HepG2 (cell line): ENCODE results near the gene ZKSCAN2. TPM values are rescaled to one million over a fixed set of nuclear protein-coding genes. Genes with fewer than 3 reads are reported as not detected.
A peak's percentile ranks its signal among the peaks of the same experiment; 100 is the strongest.

Source experiments
- ATAC-seq: fragments of 200-7000 bp; cut with Tn5 transposase; 3 replicates; pipeline ENCODE4 v1.9.1; 2020; ENCODE audit warnings: mild to moderate bottlenecking, moderate library complexity
- BruUV-seq: library from RNA; stranded (reverse); fragments of 400-500 nt; replicated peaks from 2 replicates; lab custom pipeline; 2021; lab: Mats Ljungman, UMichigan
- CTCF ChIA-PET: fragments of 300-600 bp; formaldehyde crosslinking; extraction: SDS; loops from one replicate; lab custom pipeline; 2021; ENCODE audit warnings: low total read pairs, inconsistent platforms, low intra/inter-chr PET ratio; lab: Yijun Ruan, JAX
- POLR2A ChIA-PET: fragments of 350-600 bp; sonication (Branson Sonifier 250); formaldehyde crosslinking; loops from one replicate; lab custom pipeline; 2020; ENCODE audit warnings: antibody characterized with exemption, inconsistent platforms; lab: Yijun Ruan, JAX
- DNase-seq: peaks from one replicate; pipeline ENCODE4 v3.0.0-alpha.2; 2015; ENCODE audit warnings: low spot score
- FAIRE-seq: peaks from 3 replicates; lab custom pipeline; 2011; peaks lifted over from hg19 to GRCh38; lab: Jason Lieb, UNC
- H2AFZ ChIP-seq: one replicate; pipeline ENCODE4 v1.6.1; 2011; ENCODE audit warnings: low read length, inconsistent platforms
- H3K27ac ChIP-seq: fragments of 300-600 bp; 3 replicates; pipeline ENCODE4 v1.8.0; 2011; ENCODE audit warnings: mixed run types, mild to moderate bottlenecking, mixed read lengths, low read length, inconsistent platforms; ENCODE audit not compliant: insufficient read depth; ENCODE audit errors: extremely low read length
- H3K27me3 ChIP-seq, 2 experiments: fragments of 200-600 bp in 1 of 2; 2 replicates in 1 of 2; 3 replicates in 1 of 2; pipeline versions ENCODE4 v1.6.0 to v1.8.0; 2011; ENCODE audit warnings: low read length in 2 of 2, mild to moderate bottlenecking in 2 of 2, moderate library complexity in 2 of 2, inconsistent platforms in 1 of 2; ENCODE audit not compliant: insufficient read depth in 2 of 2, control insufficient read depth in 1 of 2
- H3K36me3 ChIP-seq, 2 experiments: fragments of 200-600 bp in 1 of 2; replicated peaks in 1 of 2; 2 replicates in 1 of 2; 3 replicates in 1 of 2; pipeline versions ENCODE4 v1.5.1 to v1.8.0; 2011; ENCODE audit warnings: low read length in 2 of 2, inconsistent platforms in 1 of 2; ENCODE audit not compliant: insufficient read depth in 2 of 2, control insufficient read depth in 1 of 2
- H3K4me1 ChIP-seq: 2 replicates; pipeline ENCODE4 v1.5.1; 2012; ENCODE audit warnings: low read length, inconsistent platforms; ENCODE audit not compliant: insufficient read depth
- H3K4me2 ChIP-seq: 2 replicates; pipeline ENCODE4 v1.6.0; 2011; ENCODE audit warnings: low read depth, low read length, inconsistent platforms
- H3K4me3 ChIP-seq, 3 experiments: fragments of 200-600 bp in 1 of 3; sonication (generic), shearing (Covaris generic) in 1 of 3; replicated peaks in 1 of 3; 2 replicates each; pipeline ENCODE4 v1.5.1; 2011 to 2016; ENCODE audit warnings: low read length in 3 of 3, inconsistent platforms in 2 of 3, low read depth in 2 of 3, mild to moderate bottlenecking in 2 of 3, control low read depth in 1 of 3, mixed read lengths in 1 of 3; ENCODE audit not compliant: insufficient read depth in 1 of 3
- H3K79me2 ChIP-seq: one replicate; pipeline ENCODE4 v1.6.1; 2011; ENCODE audit warnings: low read length, inconsistent platforms; ENCODE audit not compliant: insufficient read depth
- H3K9ac ChIP-seq: 2 replicates; pipeline ENCODE4 v1.6.0; 2011; ENCODE audit warnings: mild to moderate bottlenecking, low read depth, low read length, inconsistent platforms; ENCODE audit not compliant: insufficient read depth
- H3K9me3 ChIP-seq: 2 replicates; pipeline ENCODE4 v1.5.1; 2012; ENCODE audit warnings: mild to moderate bottlenecking, low read length
- H4K20me1 ChIP-seq: 2 replicates; pipeline ENCODE4 v1.6.0; 2011; ENCODE audit warnings: inconsistent platforms, mild to moderate bottlenecking, low read length, moderate library complexity; ENCODE audit not compliant: insufficient read depth
- HNRNPK ChIP-seq: fragments of 200-400 bp; formaldehyde crosslinking; IDR thresholded peaks from 2 replicates; pipeline ENCODE4 v1.6.1; 2018; ENCODE audit warnings: low read length, low read depth, moderate library complexity, mild to moderate bottlenecking; ENCODE audit not compliant: poor library complexity, severe bottlenecking
- MIXL1 ChIP-seq: IDR thresholded peaks from 2 replicates; pipeline ENCODE4 v1.6.1; 2016
- NR2F1 ChIP-seq, 2 experiments: fragments of 450-650 bp in 1 of 2; formaldehyde crosslinking in 1 of 2; IDR thresholded peaks; 2 replicates each; pipeline versions ENCODE4 v1.5.0 to v1.6.1; 2016 to 2020; ENCODE audit warnings: mild to moderate bottlenecking in 1 of 2, missing compliant biosample characterization in 1 of 2, missing genetic modification reagents in 1 of 2, moderate library complexity in 1 of 2
- PCBP2 ChIP-seq: fragments of 200-400 bp; formaldehyde crosslinking; optimal IDR thresholded peaks from 2 replicates; pipeline ENCODE3; 2018; ENCODE audit warnings: low read length, low read depth; ENCODE audit not compliant: poor library complexity, severe bottlenecking
- SYNCRIP ChIP-seq: fragments of 200-400 bp; formaldehyde crosslinking; IDR thresholded peaks from 2 replicates; pipeline ENCODE4 v1.6.1; 2018; ENCODE audit warnings: mild to moderate bottlenecking, low read depth, low read length; ENCODE audit not compliant: insufficient read depth
- ZFP41 ChIP-seq: sonication (generic); formaldehyde crosslinking; IDR thresholded peaks from 2 replicates; pipeline ENCODE4 v1.4.0; 2020; ENCODE audit warnings: mild to moderate bottlenecking, missing genetic modification reagents, borderline replicate concordance
- WGBS: methylation state at CpG from one replicate; pipeline ENCODE4 v1.1.6; 2017; ENCODE audit warnings: low lambda C conversion rate; 5-methylcytosine and 5-hydroxymethylcytosine counted together
- in situ Hi-C: cut with HindIII; loops from 2 replicates; pipeline ENCODE4 v1.10.0; 2017; ENCODE audit warnings: low pct_unique_long_range_greater_than_20kb; ENCODE audit not compliant: extremely low pct_ligation_motif_present
- intact Hi-C: fragments of 100-400 bp; cut with micrococcal nuclease; formaldehyde crosslinking; loops from one replicate; pipeline ENCODE4 v1.10.0; 2022; ENCODE audit not compliant: unreplicated experiment
- polyA plus RNA-seq, 8 experiments: library from polyadenylated mRNA; depleted of rRNA in 3 of 8; stranded (reverse) in 7 of 8; unstranded in 1 of 8; fragments of >200 nt; fragmentation: Illumina TruSeq in 4 of 8; extraction: Trizol in 4 of 8; gene quantifications; 2 replicates each; pipeline versions ENCODE4 v1.2.1 to v1.2.3, GENCODE V29; 2011 to 2016; ENCODE audit warnings: low read depth in 4 of 8, missing spikeins in 1 of 8, mixed read lengths in 1 of 8; ENCODE audit not compliant: insufficient read depth in 1 of 8
- total RNA-seq, 5 experiments: library from RNA; depleted of rRNA; stranded (reverse); fragments of >200 nt; fragmentation: Illumina TruSeq; extraction: Trizol; gene quantifications; 2 replicates each; pipeline ENCODE4 v1.2.3, GENCODE V29; 2016; ENCODE audit warnings: low read depth in 1 of 5
- TF ChIP-seq, protein P1 (sequence below): IDR thresholded peaks from 2 replicates; pipeline ENCODE4 v1.6.1; 2016; ENCODE audit warnings: low read depth, control low read depth
- TF ChIP-seq, protein P2 (sequence below): sonication (generic); formaldehyde crosslinking; IDR thresholded peaks from 2 replicates; pipeline ENCODE4 v1.5.1; 2020; ENCODE audit warnings: missing genetic modification reagents, mild to moderate bottlenecking, borderline replicate concordance
- TF ChIP-seq, protein P3 (sequence below): sonication (generic); formaldehyde crosslinking; IDR thresholded peaks from 2 replicates; pipeline ENCODE4 v1.4.0; 2020; ENCODE audit warnings: missing genetic modification reagents

Gene ZKSCAN2
- total and polyA plus RNA-seq, 2 of the 13 experiments (the other 11 are each of a cell fraction or from before 2014, with no cell fraction given), result 4.2 to 11.1 TPM

DNA sequence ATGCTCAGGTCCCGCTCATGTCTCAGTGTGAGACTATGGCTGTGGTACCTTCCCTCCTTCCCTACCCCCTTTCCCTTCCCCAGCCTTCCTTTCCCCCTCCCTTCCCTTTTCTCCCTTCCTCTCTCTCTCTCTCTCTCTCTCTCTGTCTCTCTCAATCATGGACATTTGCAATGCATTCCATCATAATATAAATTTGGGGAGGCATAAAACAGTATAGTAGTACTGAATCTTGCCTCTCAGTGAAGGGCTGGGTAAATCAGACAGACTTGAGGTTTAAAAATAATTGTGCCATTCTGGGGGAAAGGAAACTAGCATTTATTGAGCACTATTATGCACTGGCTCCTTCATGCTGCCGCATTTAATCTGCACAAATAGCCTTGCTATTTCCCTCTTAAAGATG lies 4.3 kb downstream of the ZKSCAN2 start:
- H3K36me3 ChIP-seq, result peaks cover 21 to 45% of the 10 kb centered on the region in 2 experiments
- no peak overlapping the region for H3K4me3 ChIP-seq
- H3K27me3 ChIP-seq, result no peaks in the 10 kb centered on the region; a peak in 1 of 5 replicates
- peaks cover 29% of the 10 kb centered on the region for H3K79me2 ChIP-seq
- DNase-seq, result no peak
- no peak for ATAC-seq
- no peak overlapping the region for H3K27ac ChIP-seq
- no peaks in the 10 kb centered on the region for H3K9me3 ChIP-seq
- TF ChIP-seq PCBP2, result peak; percentile 50
- TF ChIP-seq MIXL1 (CRISPR knock-in tag), result no peak
- TF ChIP-seq, protein P1, sequence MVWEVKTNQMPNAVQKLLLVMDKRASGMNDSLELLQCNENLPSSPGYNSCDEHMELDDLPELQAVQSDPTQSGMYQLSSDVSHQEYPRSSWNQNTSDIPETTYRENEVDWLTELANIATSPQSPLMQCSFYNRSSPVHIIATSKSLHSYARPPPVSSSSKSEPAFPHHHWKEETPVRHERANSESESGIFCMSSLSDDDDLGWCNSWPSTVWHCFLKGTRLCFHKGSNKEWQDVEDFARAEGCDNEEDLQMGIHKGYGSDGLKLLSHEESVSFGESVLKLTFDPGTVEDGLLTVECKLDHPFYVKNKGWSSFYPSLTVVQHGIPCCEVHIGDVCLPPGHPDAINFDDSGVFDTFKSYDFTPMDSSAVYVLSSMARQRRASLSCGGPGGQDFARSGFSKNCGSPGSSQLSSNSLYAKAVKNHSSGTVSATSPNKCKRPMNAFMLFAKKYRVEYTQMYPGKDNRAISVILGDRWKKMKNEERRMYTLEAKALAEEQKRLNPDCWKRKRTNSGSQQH (CRISPR knock-in tag), result no peak
- TF ChIP-seq, protein P2, sequence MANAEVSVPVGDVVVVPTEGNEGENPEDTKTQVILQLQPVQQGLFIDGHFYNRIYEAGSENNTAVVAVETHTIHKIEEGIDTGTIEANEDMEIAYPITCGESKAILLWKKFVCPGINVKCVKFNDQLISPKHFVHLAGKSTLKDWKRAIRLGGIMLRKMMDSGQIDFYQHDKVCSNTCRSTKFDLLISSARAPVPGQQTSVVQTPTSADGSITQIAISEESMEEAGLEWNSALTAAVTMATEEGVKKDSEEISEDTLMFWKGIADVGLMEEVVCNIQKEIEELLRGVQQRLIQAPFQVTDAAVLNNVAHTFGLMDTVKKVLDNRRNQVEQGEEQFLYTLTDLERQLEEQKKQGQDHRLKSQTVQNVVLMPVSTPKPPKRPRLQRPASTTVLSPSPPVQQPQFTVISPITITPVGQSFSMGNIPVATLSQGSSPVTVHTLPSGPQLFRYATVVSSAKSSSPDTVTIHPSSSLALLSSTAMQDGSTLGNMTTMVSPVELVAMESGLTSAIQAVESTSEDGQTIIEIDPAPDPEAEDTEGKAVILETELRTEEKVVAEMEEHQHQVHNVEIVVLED (CRISPR knock-in tag), result no peak
- TF ChIP-seq NR2F1 (CRISPR knock-in tag; IDR thresholded peaks at IDR 0.05), result no peak
- no peak for TF ChIP-seq ZFP41 (CRISPR knock-in tag)
- TF ChIP-seq SYNCRIP, result no peak
- TF ChIP-seq, protein P3, sequence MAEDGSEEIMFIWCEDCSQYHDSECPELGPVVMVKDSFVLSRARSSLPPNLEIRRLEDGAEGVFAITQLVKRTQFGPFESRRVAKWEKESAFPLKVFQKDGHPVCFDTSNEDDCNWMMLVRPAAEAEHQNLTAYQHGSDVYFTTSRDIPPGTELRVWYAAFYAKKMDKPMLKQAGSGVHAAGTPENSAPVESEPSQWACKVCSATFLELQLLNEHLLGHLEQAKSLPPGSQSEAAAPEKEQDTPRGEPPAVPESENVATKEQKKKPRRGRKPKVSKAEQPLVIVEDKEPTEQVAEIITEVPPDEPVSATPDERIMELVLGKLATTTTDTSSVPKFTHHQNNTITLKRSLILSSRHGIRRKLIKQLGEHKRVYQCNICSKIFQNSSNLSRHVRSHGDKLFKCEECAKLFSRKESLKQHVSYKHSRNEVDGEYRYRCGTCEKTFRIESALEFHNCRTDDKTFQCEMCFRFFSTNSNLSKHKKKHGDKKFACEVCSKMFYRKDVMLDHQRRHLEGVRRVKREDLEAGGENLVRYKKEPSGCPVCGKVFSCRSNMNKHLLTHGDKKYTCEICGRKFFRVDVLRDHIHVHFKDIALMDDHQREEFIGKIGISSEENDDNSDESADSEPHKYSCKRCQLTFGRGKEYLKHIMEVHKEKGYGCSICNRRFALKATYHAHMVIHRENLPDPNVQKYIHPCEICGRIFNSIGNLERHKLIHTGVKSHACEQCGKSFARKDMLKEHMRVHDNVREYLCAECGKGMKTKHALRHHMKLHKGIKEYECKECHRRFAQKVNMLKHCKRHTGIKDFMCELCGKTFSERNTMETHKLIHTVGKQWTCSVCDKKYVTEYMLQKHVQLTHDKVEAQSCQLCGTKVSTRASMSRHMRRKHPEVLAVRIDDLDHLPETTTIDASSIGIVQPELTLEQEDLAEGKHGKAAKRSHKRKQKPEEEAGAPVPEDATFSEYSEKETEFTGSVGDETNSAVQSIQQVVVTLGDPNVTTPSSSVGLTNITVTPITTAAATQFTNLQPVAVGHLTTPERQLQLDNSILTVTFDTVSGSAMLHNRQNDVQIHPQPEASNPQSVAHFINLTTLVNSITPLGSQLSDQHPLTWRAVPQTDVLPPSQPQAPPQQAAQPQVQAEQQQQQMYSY, result no peak
- TF ChIP-seq HNRNPK, result peak; percentile 61
- H3K9ac ChIP-seq, result no peak overlapping the region
- intact Hi-C loops, result no loop called here
- ChIA-PET CTCF (no interaction called here), POLR2A (no interaction called here)
- peaks cover 21% of the 10 kb centered on the region for H4K20me1 ChIP-seq
- H3K4me1 ChIP-seq, result peaks cover 13% of the 10 kb centered on the region
- no TSS peak for BruUV-seq
- FAIRE-seq, result no peak
- no peak overlapping the region for H3K4me2 ChIP-seq
- WGBS, result 94% methylated on average over 2 of the region's 2 CpGs
- in situ Hi-C loops, result no loop called here
- H2AFZ ChIP-seq, result no peak overlapping the region
